Neural cell (in vitro differentiated cells): Measurements from ENCODE around the gene MYCL. TPM values are rescaled to one million over a fixed set of nuclear protein-coding genes. Genes with fewer than 3 reads are reported as not detected.

Experiments
- H2AFZ ChIP-seq: fragments of 200-600, 300-800 bp; sonication (generic), shearing (Covaris generic); 2 replicates; pipeline ENCODE4 v1.6.0; 2014; ENCODE audit warnings: low read depth, mild to moderate bottlenecking, antibody characterized with exemption, low read length, moderate library complexity
- H3F3A ChIP-seq: fragments of 200-600 bp; shearing (Covaris generic); 2 replicates; pipeline ENCODE4 v1.6.1; 2016; ENCODE audit warnings: mild to moderate bottlenecking, moderate library complexity, mixed read lengths, antibody characterized with exemption, low read length; ENCODE audit not compliant: insufficient read depth, poor library complexity, severe bottlenecking
- H3K27ac ChIP-seq: fragments of 200-600, 300-800 bp; sonication (generic), shearing (Covaris generic); 2 replicates; pipeline ENCODE4 v1.5.1; 2014; ENCODE audit warnings: mild to moderate bottlenecking, low read length, moderate library complexity
- H3K27me3 ChIP-seq: fragments of 300-800, 200-600 bp; sonication (generic), shearing (Covaris generic); 2 replicates; pipeline ENCODE4 v1.6.0; 2014; ENCODE audit warnings: mild to moderate bottlenecking, low read depth, low read length, moderate library complexity; ENCODE audit not compliant: insufficient read depth
- H3K36me3 ChIP-seq: fragments of 300-800, 200-600 bp; sonication (generic), shearing (Covaris generic); 2 replicates; pipeline ENCODE4 v1.5.1; 2014; ENCODE audit warnings: mild to moderate bottlenecking, antibody characterized with exemption, low read length, moderate library complexity; ENCODE audit not compliant: insufficient read depth
- H3K4me2 ChIP-seq: fragments of 300-800, 200-600 bp; sonication (generic), shearing (Covaris generic); 2 replicates; pipeline ENCODE4 v1.6.0; 2014; ENCODE audit warnings: mild to moderate bottlenecking, low read length
- H3K4me3 ChIP-seq: fragments of 300-800, 200-600 bp; sonication (generic), shearing (Covaris generic); 2 replicates; pipeline ENCODE4 v1.5.1; 2014; ENCODE audit warnings: mild to moderate bottlenecking, low read length, moderate library complexity
- H3K79me2 ChIP-seq: fragments of 200-600 bp; shearing (Covaris generic); replicated peaks from 2 replicates; pipeline ENCODE4 v1.6.0; 2014; ENCODE audit warnings: mild to moderate bottlenecking, low read length, moderate library complexity; ENCODE audit not compliant: insufficient read depth
- H3K9ac ChIP-seq: fragments of 300-800, 200-600 bp; sonication (generic), shearing (Covaris generic); 2 replicates; pipeline ENCODE4 v1.6.1; 2016; ENCODE audit warnings: mild to moderate bottlenecking, low read length, mixed read lengths
- H3K9me2 ChIP-seq: fragments of 200-600 bp; shearing (Covaris generic); 2 replicates; pipeline ENCODE4 v1.6.1; 2016; ENCODE audit warnings: mild to moderate bottlenecking, low read length, mixed read lengths; ENCODE audit not compliant: insufficient read depth
- H3K9me3 ChIP-seq: fragments of 200-600, 300-800 bp; sonication (generic), shearing (Covaris generic); 2 replicates; pipeline ENCODE4 v1.6.1; 2016; ENCODE audit warnings: mild to moderate bottlenecking, mixed run types, low read length, moderate library complexity, mixed read lengths
- H4K20me1 ChIP-seq: fragments of 200-600 bp; shearing (Covaris generic); 2 replicates; pipeline ENCODE4 v1.6.1; 2016; ENCODE audit warnings: mild to moderate bottlenecking, mixed run types; ENCODE audit not compliant: insufficient read depth
- CTCF ChIP-seq: fragments of 450-650 bp; IDR thresholded peaks from 2 replicates; pipeline ENCODE4 v1.5.1; 2014; ENCODE audit warnings: antibody characterized with exemption, mild to moderate bottlenecking, moderate library complexity; ENCODE audit not compliant: poor library complexity, severe bottlenecking
- EP300 ChIP-seq: fragments of 450-650 bp; conservative IDR thresholded peaks from 2 replicates; pipeline ENCODE4 v1.6.1; 2014; ENCODE audit warnings: antibody characterized with exemption, mild to moderate bottlenecking, moderate library complexity; ENCODE audit not compliant: poor library complexity, severe bottlenecking
- EZH2 ChIP-seq: fragments of 200-600, 300-800 bp; shearing (Covaris generic), sonication (generic); IDR thresholded peaks from 2 replicates; pipeline ENCODE4 v1.6.1; 2014; ENCODE audit warnings: antibody characterized with exemption, low read length, borderline replicate concordance, mild to moderate bottlenecking; ENCODE audit not compliant: insufficient read depth, poor library complexity, severe bottlenecking
- MXI1 ChIP-seq: fragments of 450-650 bp; conservative IDR thresholded peaks from 2 replicates; pipeline ENCODE4 v1.6.1; 2014; ENCODE audit warnings: antibody characterized with exemption, mild to moderate bottlenecking; ENCODE audit not compliant: poor library complexity, severe bottlenecking
- POLR2AphosphoS5 ChIP-seq: IDR thresholded peaks from 2 replicates; pipeline ENCODE4 v1.6.1; 2012
- RAD21 ChIP-seq: fragments of 450-650 bp; conservative IDR thresholded peaks from 2 replicates; pipeline ENCODE4 v1.6.1; 2014; ENCODE audit warnings: antibody characterized with exemption, mild to moderate bottlenecking, moderate library complexity
- SMC3 ChIP-seq: fragments of 450-650 bp; conservative IDR thresholded peaks from 2 replicates; pipeline ENCODE4 v1.6.1; 2014; ENCODE audit warnings: antibody characterized with exemption, mild to moderate bottlenecking, moderate library complexity; ENCODE audit not compliant: poor library complexity
- TAF1 ChIP-seq: IDR thresholded peaks from 2 replicates; pipeline ENCODE4 v1.6.1; 2012; ENCODE audit warnings: low read depth
- polyA plus RNA-seq: library from polyadenylated mRNA; depleted of rRNA; stranded (reverse); fragments of >200 nt; gene quantifications from 2 replicates; pipeline ENCODE4 v1.2.3, GENCODE V29; 2014
- TF ChIP-seq, protein P1 (sequence below): IDR thresholded peaks from 2 replicates; pipeline ENCODE4 v1.6.1; 2012; ENCODE audit warnings: borderline replicate concordance

The MYCL gene
- polyA plus RNA-seq, 1 donor from 2014 or later = 35.2 TPM

DNA sequence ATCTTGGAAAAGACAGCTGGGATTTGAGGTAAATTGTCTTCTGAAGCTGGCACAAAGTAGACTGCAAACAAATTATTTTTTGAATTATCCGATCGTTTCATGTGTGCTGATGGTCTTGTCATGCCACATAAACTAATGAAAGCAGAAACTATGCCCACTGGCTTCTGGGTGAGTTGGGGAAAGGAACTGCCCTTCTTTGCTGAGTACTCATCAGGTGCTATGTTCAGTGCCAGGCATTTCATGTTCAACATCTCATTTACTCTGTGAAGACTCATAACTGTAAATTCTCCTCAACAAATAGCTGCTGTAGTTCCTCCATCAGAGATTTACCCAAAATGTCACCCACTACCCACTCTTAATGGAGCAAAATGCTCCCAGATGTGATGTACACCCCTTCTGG is 19.6 kb downstream of the MYCL start:
- Histone ChIP-seq H4K20me1 (no peaks in the 10 kb centered on the region), H3K9ac (peak overlapping the region; percentile 97), H3K79me2 (peaks cover 68% of the 10 kb centered on the region), H3K36me3 (no peaks in the 10 kb centered on the region), H3K9me2 (no peaks in the 10 kb centered on the region), H3K27ac (peak overlapping the region; percentile 99), H3K4me3 (peak overlapping the region; percentile 95), H3K4me2 (peak overlapping the region; percentile 98), H3K27me3 (no peaks in the 10 kb centered on the region), H2AFZ (no peak overlapping the region), H3F3A (peaks cover 5% of the 10 kb centered on the region), H3K9me3 (no peaks in the 10 kb centered on the region)
- TF ChIP-seq POLR2AphosphoS5 (no peak), MXI1 (no peak), EZH2 (no peak), CTCF (no peak), EP300 (no peak), RAD21 (no peak), TAF1 (no peak), SMC3 (no peak)
- TF ChIP-seq, protein P1, sequence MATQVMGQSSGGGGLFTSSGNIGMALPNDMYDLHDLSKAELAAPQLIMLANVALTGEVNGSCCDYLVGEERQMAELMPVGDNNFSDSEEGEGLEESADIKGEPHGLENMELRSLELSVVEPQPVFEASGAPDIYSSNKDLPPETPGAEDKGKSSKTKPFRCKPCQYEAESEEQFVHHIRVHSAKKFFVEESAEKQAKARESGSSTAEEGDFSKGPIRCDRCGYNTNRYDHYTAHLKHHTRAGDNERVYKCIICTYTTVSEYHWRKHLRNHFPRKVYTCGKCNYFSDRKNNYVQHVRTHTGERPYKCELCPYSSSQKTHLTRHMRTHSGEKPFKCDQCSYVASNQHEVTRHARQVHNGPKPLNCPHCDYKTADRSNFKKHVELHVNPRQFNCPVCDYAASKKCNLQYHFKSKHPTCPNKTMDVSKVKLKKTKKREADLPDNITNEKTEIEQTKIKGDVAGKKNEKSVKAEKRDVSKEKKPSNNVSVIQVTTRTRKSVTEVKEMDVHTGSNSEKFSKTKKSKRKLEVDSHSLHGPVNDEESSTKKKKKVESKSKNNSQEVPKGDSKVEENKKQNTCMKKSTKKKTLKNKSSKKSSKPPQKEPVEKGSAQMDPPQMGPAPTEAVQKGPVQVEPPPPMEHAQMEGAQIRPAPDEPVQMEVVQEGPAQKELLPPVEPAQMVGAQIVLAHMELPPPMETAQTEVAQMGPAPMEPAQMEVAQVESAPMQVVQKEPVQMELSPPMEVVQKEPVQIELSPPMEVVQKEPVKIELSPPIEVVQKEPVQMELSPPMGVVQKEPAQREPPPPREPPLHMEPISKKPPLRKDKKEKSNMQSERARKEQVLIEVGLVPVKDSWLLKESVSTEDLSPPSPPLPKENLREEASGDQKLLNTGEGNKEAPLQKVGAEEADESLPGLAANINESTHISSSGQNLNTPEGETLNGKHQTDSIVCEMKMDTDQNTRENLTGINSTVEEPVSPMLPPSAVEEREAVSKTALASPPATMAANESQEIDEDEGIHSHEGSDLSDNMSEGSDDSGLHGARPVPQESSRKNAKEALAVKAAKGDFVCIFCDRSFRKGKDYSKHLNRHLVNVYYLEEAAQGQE = no peak

- H3F3A ChIP-seq = no peaks in the 10 kb centered on the region
- H3K27ac ChIP-seq = no peak overlapping the region
Measured at GRCh38 chr1:39877980-39878956, 23.4 kb downstream of the MYCL start.

More at GRCh38 chr1:39877980-39878956, 23.4 kb downstream of the MYCL start:
- H2AFZ ChIP-seq = no peak overlapping the region
- H3K9me3 ChIP-seq = no peaks in the 10 kb centered on the region
- peaks cover 5% of the 10 kb centered on the region for H3K36me3 ChIP-seq
- H3K9me2 ChIP-seq = no peaks in the 10 kb centered on the region
- peak overlapping the region; percentile 33 for H3K4me3 ChIP-seq
- H4K20me1 ChIP-seq = no peaks in the 10 kb centered on the region
- no peak overlapping the region for H3K4me2 ChIP-seq
- H3K27me3 ChIP-seq = no peaks in the 10 kb centered on the region
- TF ChIP-seq TAF1 = no peak
- TF ChIP-seq EP300 = no peak
- no peak for TF ChIP-seq RAD21
- no peak for TF ChIP-seq MXI1
- no peak for TF ChIP-seq SMC3
- TF ChIP-seq, protein P1 = no peak
- no peak for TF ChIP-seq EZH2
- no peak for TF ChIP-seq CTCF
- H3K9ac ChIP-seq = no peak overlapping the region
- H3K79me2 ChIP-seq = peaks cover 98% of the 10 kb centered on the region
